Measurements from ENCODE around the gene CARD16. TPM values are rescaled to one million over a fixed set of nuclear protein-coding genes. Genes with fewer than 3 reads are reported as not detected.

CARD16 gene
- total and polyA plus RNA-seq, 9 of the 15 experiments (the other 6 are each of a cell fraction or from before 2014, with no cell fraction given), result 0.31 TPM; not detected in 8

DNA sequence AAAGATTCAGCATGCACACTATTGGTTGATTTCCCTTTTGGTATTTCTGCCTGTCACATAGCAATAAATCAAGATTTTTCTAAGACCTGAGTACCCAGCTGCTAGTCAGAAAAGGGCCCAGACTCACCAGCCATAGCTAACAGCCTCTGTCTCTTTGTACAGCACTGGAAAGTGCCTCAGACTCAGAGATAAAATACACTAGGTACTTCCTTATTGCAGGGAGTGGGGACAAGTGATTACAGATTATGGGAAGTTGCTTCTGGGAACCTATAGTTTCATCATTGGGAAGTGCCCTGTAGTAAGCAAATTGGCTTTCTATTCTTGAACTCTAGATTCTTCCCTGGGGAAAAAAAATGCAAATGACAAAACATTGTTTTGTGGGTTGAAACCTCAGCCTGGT is 22.1 kb downstream of the CARD16 start, which contains the start of gene CASP5:
Gene CASP5, minus strand, starts transcription at position 166 of the 400 bp plus-strand sequence. Its CDS starts 32 bp downstream, at position 134.
- no peaks in the 10 kb centered on the region for H3K27me3 ChIP-seq (ENCODE audit: control insufficient read depth in 2 of 2, insufficient read depth in 2 of 2, low read length in 2 of 2)
- no peaks in the 10 kb centered on the region for H3K9me1 ChIP-seq (ENCODE audit: control insufficient read depth, insufficient read depth, low read length)
- no peak within 1 kb of the TSS for H3K9ac ChIP-seq (ENCODE audit: insufficient read depth in 1 of 2, low read depth in 2 of 2, low read length in 2 of 2)
- POLR2A ChIA-PET, result no interaction called here
- no peaks in the 10 kb centered on the region; the same call in 1 of the 2 replicates for H3K9me3 ChIP-seq (replicated peaks; ENCODE audit: control insufficient read depth, insufficient read depth, low read depth, low read length)
- FAIRE-seq (no peak), DNase-seq (ENCODE audit: extremely low read depth in 1 of 4, low spot score in 3 of 4) (no peak), ATAC-seq (no peak)
- H2AFZ ChIP-seq (ENCODE audit: low read depth, low read length), result no peak within 1 kb of the TSS
- no peaks in the 10 kb centered on the region for H3K79me2 ChIP-seq (ENCODE audit: control insufficient read depth, insufficient read depth, low read length)
- H3K4me2 ChIP-seq (ENCODE audit: insufficient read depth, low read length), result no peak within 1 kb of the TSS
- H3K27ac ChIP-seq (ENCODE audit: extremely low read depth, low read depth, low read length), result no peak within 1 kb of the TSS
- H3K36me3 ChIP-seq (ENCODE audit: control insufficient read depth, insufficient read depth, low read length), result no peaks in the 10 kb centered on the region
- intact Hi-C loops (cut with micrococcal nuclease) (no loop called here), in situ Hi-C loops (cut with MboI) (no loop called here)
- no peaks in the 10 kb centered on the region for H3K4me1 ChIP-seq (replicated peaks in 1 of 2; ENCODE audit: control insufficient read depth in 2 of 2, insufficient read depth in 2 of 2, low read length in 2 of 2)
- TF ChIP-seq CEBPG (CRISPR knock-in tag; IDR thresholded peaks at IDR 0.05), result no peak
- peak in 1 of 2 experiments; percentile 73; a peak in 2 of 4 replicates for TF ChIP-seq CEBPG (tag; conservative IDR thresholded peaks at IDR 0.05 in 1 of 2, IDR thresholded peaks at IDR 0.05 in 1 of 2)
- TF ChIP-seq, protein P1, sequence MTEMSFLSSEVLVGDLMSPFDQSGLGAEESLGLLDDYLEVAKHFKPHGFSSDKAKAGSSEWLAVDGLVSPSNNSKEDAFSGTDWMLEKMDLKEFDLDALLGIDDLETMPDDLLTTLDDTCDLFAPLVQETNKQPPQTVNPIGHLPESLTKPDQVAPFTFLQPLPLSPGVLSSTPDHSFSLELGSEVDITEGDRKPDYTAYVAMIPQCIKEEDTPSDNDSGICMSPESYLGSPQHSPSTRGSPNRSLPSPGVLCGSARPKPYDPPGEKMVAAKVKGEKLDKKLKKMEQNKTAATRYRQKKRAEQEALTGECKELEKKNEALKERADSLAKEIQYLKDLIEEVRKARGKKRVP (CRISPR knock-in tag; IDR thresholded peaks at IDR 0.05), result 0 out of 2 replicates have a peak, but pooled peaks have one; percentile 34
- no peak for TF ChIP-seq EP300 (IDR thresholded peaks at IDR 0.05; ENCODE audit: low read length)
- no peak for TF ChIP-seq SP1 (CRISPR knock-in tag; IDR thresholded peaks at IDR 0.05)
- no TSS peak for BruUV-seq (replicated peaks)
- CTCF ChIA-PET (ENCODE audit: low intra/inter-chr PET ratio), result no interaction called here
- no peak within 1 kb of the TSS for H3K4me3 ChIP-seq
- no peaks in the 10 kb centered on the region for H4K20me1 ChIP-seq (replicated peaks; ENCODE audit: control insufficient read depth, insufficient read depth, low read length)

DNA sequence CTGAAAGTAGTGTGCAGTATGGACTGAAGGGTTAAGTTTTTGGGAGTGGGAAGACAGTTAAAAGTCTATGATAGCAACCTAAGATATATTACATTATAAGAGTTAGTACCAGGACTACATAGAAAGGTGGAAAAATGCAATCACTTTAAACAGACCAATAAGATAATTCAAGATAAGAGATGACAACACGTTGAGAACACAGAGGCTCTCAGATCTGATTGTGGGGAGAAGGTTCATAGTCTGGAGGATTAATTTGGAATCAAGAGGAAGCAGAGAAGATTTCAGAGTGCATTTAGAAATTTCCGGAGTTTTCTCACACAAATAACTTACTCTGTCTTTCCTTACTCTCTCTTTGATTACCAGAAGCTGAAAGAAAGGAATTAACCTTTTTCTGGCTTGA is 22.6 kb downstream of the CARD16 start:
- no peaks in the 10 kb centered on the region for H4K20me1 ChIP-seq (replicated peaks; ENCODE audit: control insufficient read depth, insufficient read depth, low read length)
- intact Hi-C loops (cut with micrococcal nuclease), result no loop called here
- FAIRE-seq (no peak), DNase-seq (ENCODE audit: extremely low read depth in 1 of 4, low spot score in 3 of 4) (no peak), ATAC-seq (no peak)
- TF ChIP-seq ZBED1 (IDR thresholded peaks at IDR 0.05) (no peak), PTBP1 (IDR thresholded peaks at IDR 0.05; ENCODE audit: low read depth, low read length) (no peak), ESRRB (CRISPR knock-in tag; IDR thresholded peaks at IDR 0.05; ENCODE audit: borderline replicate concordance) (no peak), ZNF583 (CRISPR knock-in tag; IDR thresholded peaks at IDR 0.05) (no peak), TAF9B (IDR thresholded peaks at IDR 0.05; ENCODE audit: partially characterized antibody) (no peak), MCM7 (IDR thresholded peaks at IDR 0.05) (no peak), GTF2F1 (IDR thresholded peaks at IDR 0.05; ENCODE audit: low read depth, low read length) (no peak), POLR2A (conservative IDR thresholded peaks at IDR 0.05) (no peak)
- TF ChIP-seq, protein P2, sequence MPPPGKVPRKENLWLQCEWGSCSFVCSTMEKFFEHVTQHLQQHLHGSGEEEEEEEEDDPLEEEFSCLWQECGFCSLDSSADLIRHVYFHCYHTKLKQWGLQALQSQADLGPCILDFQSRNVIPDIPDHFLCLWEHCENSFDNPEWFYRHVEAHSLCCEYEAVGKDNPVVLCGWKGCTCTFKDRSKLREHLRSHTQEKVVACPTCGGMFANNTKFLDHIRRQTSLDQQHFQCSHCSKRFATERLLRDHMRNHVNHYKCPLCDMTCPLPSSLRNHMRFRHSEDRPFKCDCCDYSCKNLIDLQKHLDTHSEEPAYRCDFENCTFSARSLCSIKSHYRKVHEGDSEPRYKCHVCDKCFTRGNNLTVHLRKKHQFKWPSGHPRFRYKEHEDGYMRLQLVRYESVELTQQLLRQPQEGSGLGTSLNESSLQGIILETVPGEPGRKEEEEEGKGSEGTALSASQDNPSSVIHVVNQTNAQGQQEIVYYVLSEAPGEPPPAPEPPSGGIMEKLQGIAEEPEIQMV (tag; conservative IDR thresholded peaks at IDR 0.05; ENCODE audit: low read depth), result no peak
- H3K9me1 ChIP-seq (ENCODE audit: control insufficient read depth, insufficient read depth, low read length), result no peaks in the 10 kb centered on the region
- 0% methylated on average over 2 of the region's 2 CpGs for WGBS (ENCODE audit: insufficient coverage, low coverage, missing lambda C conversion rate)
- H3K27ac ChIP-seq (ENCODE audit: extremely low read depth, low read depth, low read length), result no peak overlapping the region
- H3K79me2 ChIP-seq (ENCODE audit: control insufficient read depth, insufficient read depth, low read length), result no peaks in the 10 kb centered on the region
- H3K9me3 ChIP-seq (replicated peaks; ENCODE audit: control insufficient read depth, insufficient read depth, low read depth, low read length), result no peaks in the 10 kb centered on the region; the same call in 1 of the 2 replicates
- BruUV-seq (replicated peaks), result no TSS peak
- no peaks in the 10 kb centered on the region for H3K27me3 ChIP-seq (ENCODE audit: control insufficient read depth in 2 of 2, insufficient read depth in 2 of 2, low read length in 2 of 2)
- CTCF ChIA-PET (ENCODE audit: low intra/inter-chr PET ratio), result no interaction called here
- no peaks in the 10 kb centered on the region for H3K4me1 ChIP-seq (replicated peaks in 1 of 2; ENCODE audit: control insufficient read depth in 2 of 2, insufficient read depth in 2 of 2, low read length in 2 of 2)
- H2AFZ ChIP-seq (ENCODE audit: low read depth, low read length), result no peak overlapping the region
- no peak overlapping the region for H3K4me3 ChIP-seq
- POLR2A ChIA-PET, result no interaction called here
- no peak overlapping the region for H3K9ac ChIP-seq (ENCODE audit: insufficient read depth in 1 of 2, low read depth in 2 of 2, low read length in 2 of 2)
- H3K4me2 ChIP-seq (ENCODE audit: insufficient read depth, low read length), result no peak overlapping the region
- in situ Hi-C loops (cut with MboI), result no loop called here
- no peaks in the 10 kb centered on the region for H3K36me3 ChIP-seq (ENCODE audit: control insufficient read depth, insufficient read depth, low read length)
